Tibial nerve (tissue), 4 donors: ENCODE results near the gene PPIP5K2.

ENCODE experiments used
- CTCF ChIP-seq, 5 experiments: fragments of 200-600 bp in 3 of 5; fragments of 450-650 bp in 2 of 5; sonication (generic) in 3 of 5; IDR thresholded peaks; one replicate each; pipeline ENCODE4 v1.5.1; 2016 to 2019; ENCODE audit warnings: antibody characterized with exemption in 5 of 5, mild to moderate bottlenecking in 3 of 5, moderate library complexity in 2 of 5
- EP300 ChIP-seq, 2 donors: sonication (generic); formaldehyde crosslinking; IDR thresholded peaks; one replicate each; pipeline ENCODE4 v1.6.1; 2017; ENCODE audit warnings: antibody characterized with exemption in 2 of 2, mild to moderate bottlenecking in 1 of 2
- POLR2A ChIP-seq, 2 donors: fragments of 450-650 bp; IDR thresholded peaks; one replicate each; pipeline ENCODE4 v1.6.1; 2017; ENCODE audit warnings: antibody characterized with exemption in 2 of 2, mild to moderate bottlenecking in 2 of 2, moderate library complexity in 2 of 2

- TF ChIP-seq CTCF (IDR thresholded peaks at IDR 0.05) (peak in 1 of 5 experiments; percentile 4), EP300 (IDR thresholded peaks at IDR 0.05) (no peak), POLR2A (IDR thresholded peaks at IDR 0.05) (no peak)
These were observed 104.8 kb downstream of the PPIP5K2 start for GRCh38 chr5:103224894-103225246.
